ENCODE data around the gene PGF. TPM values are rescaled to one million over a fixed set of nuclear protein-coding genes. Genes with fewer than 3 reads are reported as not detected.
A peak's percentile ranks its signal among the peaks of the same experiment; 100 is the strongest.

Gene PGF
- total RNA-seq, 1 donor from 2014 or later: 8.3 TPM

GRCh38 chr14:74942181-74942580 is 13.2 kb downstream of the PGF start:
- H3K9me3 ChIP-seq: no peaks in the 10 kb centered on the region
- H3K36me3 ChIP-seq: no peaks in the 10 kb centered on the region
- peak overlapping the region; percentile 77 for H3K27ac ChIP-seq
- DNase-seq (ENCODE audit: extremely low spot score in 2 of 2): no peak
- no peaks in the 10 kb centered on the region for H3K27me3 ChIP-seq
- TF ChIP-seq POLR2A (IDR thresholded peaks at IDR 0.05): no peak
- TF ChIP-seq POLR2AphosphoS5 (IDR thresholded peaks at IDR 0.05; ENCODE audit: insufficient read depth in 1 of 2, low read depth in 1 of 2): no peak
- TF ChIP-seq, protein P1, sequence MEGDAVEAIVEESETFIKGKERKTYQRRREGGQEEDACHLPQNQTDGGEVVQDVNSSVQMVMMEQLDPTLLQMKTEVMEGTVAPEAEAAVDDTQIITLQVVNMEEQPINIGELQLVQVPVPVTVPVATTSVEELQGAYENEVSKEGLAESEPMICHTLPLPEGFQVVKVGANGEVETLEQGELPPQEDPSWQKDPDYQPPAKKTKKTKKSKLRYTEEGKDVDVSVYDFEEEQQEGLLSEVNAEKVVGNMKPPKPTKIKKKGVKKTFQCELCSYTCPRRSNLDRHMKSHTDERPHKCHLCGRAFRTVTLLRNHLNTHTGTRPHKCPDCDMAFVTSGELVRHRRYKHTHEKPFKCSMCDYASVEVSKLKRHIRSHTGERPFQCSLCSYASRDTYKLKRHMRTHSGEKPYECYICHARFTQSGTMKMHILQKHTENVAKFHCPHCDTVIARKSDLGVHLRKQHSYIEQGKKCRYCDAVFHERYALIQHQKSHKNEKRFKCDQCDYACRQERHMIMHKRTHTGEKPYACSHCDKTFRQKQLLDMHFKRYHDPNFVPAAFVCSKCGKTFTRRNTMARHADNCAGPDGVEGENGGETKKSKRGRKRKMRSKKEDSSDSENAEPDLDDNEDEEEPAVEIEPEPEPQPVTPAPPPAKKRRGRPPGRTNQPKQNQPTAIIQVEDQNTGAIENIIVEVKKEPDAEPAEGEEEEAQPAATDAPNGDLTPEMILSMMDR (IDR thresholded peaks at IDR 0.05): no peak
- peaks cover 50% of the 10 kb centered on the region for H3K4me1 ChIP-seq
- H3K4me3 ChIP-seq: no peak overlapping the region
- intact Hi-C loops (cut with DNase I): no loop called here

- intact Hi-C loops (cut with DNase I): no loop called here
- H3K4me1 ChIP-seq: peaks cover 49% of the 10 kb centered on the region
- H3K27me3 ChIP-seq: no peaks in the 10 kb centered on the region
- DNase-seq (ENCODE audit: extremely low spot score in 2 of 2): no peak
- TF ChIP-seq POLR2AphosphoS5 (IDR thresholded peaks at IDR 0.05; ENCODE audit: insufficient read depth in 1 of 2, low read depth in 1 of 2): peak in 1 of 2 donors; percentile 23
- TF ChIP-seq, protein P1 (IDR thresholded peaks at IDR 0.05): no peak
- no peak overlapping the region for H3K4me3 ChIP-seq
- no peaks in the 10 kb centered on the region for H3K9me3 ChIP-seq
- H3K36me3 ChIP-seq: no peaks in the 10 kb centered on the region
- peak overlapping the region; percentile 77 for H3K27ac ChIP-seq
Measured at GRCh38 chr14:74941676-74942097, 13.7 kb downstream of the PGF start.

GRCh38 chr14:74940956-74941565 is 14.3 kb downstream of the PGF start:
- no peak overlapping the region for H3K4me3 ChIP-seq

GRCh38 chr14:74938531-74939495 is 16.6 kb downstream of the PGF start:
- no peak for TF ChIP-seq POLR2AphosphoS5 (IDR thresholded peaks at IDR 0.05; ENCODE audit: insufficient read depth in 1 of 2, low read depth in 1 of 2)
- no peak for TF ChIP-seq POLR2A (IDR thresholded peaks at IDR 0.05)
- TF ChIP-seq, protein P1 (IDR thresholded peaks at IDR 0.05): no peak
- intact Hi-C loops (cut with DNase I): no loop called here

More at GRCh38 chr14:74940956-74941565, 14.3 kb downstream of the PGF start:
- TF ChIP-seq POLR2A (IDR thresholded peaks at IDR 0.05) (no peak), POLR2AphosphoS5 (IDR thresholded peaks at IDR 0.05; ENCODE audit: insufficient read depth in 1 of 2, low read depth in 1 of 2) (no peak)
- TF ChIP-seq, protein P1 (IDR thresholded peaks at IDR 0.05): no peak
- Histone ChIP-seq H3K27ac (peak overlapping the region; percentile 77), H3K27me3 (no peaks in the 10 kb centered on the region), H3K36me3 (no peaks in the 10 kb centered on the region), H3K4me1 (peaks cover 43% of the 10 kb centered on the region), H3K9me3 (no peaks in the 10 kb centered on the region)
- DNase-seq (ENCODE audit: extremely low spot score in 2 of 2): no peak
- intact Hi-C loops (cut with DNase I): no loop called here

More at GRCh38 chr14:74938531-74939495, 16.6 kb downstream of the PGF start:
- H3K4me1 ChIP-seq: peaks cover 45% of the 10 kb centered on the region
- H3K27me3 ChIP-seq: no peaks in the 10 kb centered on the region
- H3K36me3 ChIP-seq: no peaks in the 10 kb centered on the region
- H3K4me3 ChIP-seq: no peak overlapping the region
- peak overlapping the region; percentile 77 for H3K27ac ChIP-seq
- H3K9me3 ChIP-seq: no peaks in the 10 kb centered on the region
- no peak for DNase-seq (ENCODE audit: extremely low spot score in 2 of 2)

Data from vagina (tissue), 2 donors.